Stimulated activated CD4-positive, alpha-beta T cell treated with anti-CD3 and anti-CD28 coated beads, Interleukin-15, amount 100 ng/mL, for 1 hour (primary cell): Measurements from ENCODE around the gene ERC1.
"Not testable (repeated sequence)": the region's sequence is repeated elsewhere in the genome, so short reads cannot be mapped to it uniquely, and the experiment has no call there.

Experiments used
- DNase-seq, 2 donors: peaks; one replicate each; pipeline ENCODE4 v3.0.0-alpha.2; 2020; ENCODE audit warnings: low read depth in 1 of 2, low spot score in 1 of 2

Gene ERC1

DNA sequence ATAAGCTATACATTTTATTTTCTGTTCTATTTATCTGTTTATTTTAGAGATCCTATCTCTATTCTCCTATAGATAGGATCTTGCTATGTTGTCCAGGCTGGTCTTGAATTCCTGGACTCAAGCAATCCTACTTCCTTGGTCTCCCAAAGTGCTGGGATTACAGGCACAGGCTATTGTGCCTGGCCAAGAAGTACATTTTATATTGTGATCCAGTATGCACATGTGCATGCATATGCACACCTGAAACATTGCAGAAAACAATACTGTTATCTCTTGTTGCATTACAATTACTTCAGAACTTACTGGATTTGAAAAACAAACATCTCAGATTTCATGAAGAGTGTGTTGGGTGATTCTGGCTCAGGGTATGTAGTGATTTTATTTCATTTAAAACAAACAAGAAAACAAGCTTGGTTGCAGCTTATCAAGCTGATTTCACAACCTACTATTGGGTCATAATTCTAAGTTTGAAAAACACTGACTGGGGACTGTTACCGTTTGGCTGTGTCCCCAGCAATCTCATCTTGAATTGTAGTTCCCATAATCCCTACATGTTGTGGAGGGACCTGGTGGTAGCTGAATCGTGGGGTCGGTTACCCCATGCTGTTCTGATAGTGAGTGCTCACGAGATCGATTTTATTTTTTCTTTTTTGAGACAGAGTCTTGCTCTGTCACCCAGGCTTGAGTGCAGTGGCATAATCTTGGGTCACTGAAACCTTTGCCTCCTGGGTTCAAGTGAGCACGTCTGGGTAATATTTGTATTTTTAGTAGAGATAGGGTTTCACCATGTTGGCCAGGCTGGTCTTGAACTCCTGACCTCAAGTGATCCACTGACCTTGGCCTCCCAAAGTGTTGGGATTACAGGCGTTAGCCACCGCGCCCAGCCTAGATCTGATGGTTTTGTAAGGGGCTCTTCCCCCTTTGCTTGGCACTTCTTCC is 31.3 kb downstream of the ERC1 start:
- no peak for DNase-seq

DNA sequence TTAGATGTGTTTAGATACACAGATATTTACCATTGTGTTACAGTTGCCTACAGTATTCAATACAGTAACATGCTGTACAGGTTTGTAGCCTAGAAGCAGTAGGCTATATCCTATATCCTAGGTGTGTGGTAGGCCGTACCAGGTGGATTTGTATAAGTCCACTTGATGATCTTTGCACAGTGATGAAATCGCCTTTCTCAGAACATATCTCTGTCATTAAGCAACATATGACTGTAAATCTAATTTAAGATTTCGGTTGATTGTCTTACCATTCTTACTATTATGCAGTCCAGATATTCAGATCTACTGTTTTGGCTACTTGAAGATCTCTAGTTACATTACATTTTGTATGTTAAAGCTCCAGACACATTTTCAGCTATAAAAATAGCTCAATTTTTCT is 39.8 kb downstream of the ERC1 start:
- no peak for DNase-seq

GRCh38 chr12:1034243-1034642 is 43.2 kb downstream of the ERC1 start:
- no peak for DNase-seq

GRCh38 chr12:1034751-1035457 is 43.9 kb downstream of the ERC1 start:
- no peak for DNase-seq

GRCh38 chr12:1041478-1041877 is 50.5 kb downstream of the ERC1 start:
- no peak for DNase-seq

DNA sequence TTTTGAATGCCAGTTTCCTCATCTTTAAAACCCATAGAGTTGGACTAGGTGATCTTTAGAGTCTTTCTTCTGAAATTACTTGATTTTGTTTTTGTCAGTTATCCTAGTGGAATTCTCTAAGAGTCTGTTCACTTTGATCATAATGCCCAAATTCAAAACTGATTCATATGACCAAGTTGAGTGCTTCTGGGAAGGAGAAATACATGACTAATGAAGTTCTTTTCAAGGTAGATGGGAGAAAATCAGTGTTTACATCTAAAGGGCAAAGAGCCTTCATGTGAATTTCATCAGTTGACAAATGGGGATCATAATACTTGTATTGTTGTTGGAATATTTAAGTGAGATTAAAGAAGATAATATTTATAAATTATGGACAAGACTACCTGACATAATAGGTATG is 53.2 kb downstream of the ERC1 start:
- DNase-seq, result no peak

DNA sequence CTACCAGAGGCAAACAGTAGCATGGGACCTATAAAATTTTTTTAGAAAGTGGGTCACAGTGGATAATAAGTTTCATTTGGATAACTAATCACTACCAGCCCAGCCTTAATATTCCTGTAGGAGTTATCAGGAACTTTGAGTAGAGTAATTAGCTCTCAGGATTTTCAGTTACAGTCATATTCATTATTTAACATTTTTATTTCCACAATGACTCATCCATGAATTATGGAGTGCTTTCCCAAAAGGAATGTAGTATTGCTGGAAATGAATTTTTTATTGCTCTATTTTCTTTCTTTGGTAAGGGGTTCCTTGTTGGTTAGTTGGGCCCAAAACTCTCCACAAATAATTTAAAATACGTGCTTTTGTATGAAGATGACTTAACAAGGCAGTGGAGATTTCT is 53.7 kb downstream of the ERC1 start:
- no peak for DNase-seq

- DNase-seq, result no peak
Observed at GRCh38 chr12:1046727-1047126, 55.7 kb downstream of the ERC1 start.

GRCh38 chr12:1047898-1048660 is 57.1 kb downstream of the ERC1 start:
- no peak for DNase-seq

- no peak for DNase-seq
Observed at GRCh38 chr12:1050059-1050707, 59.2 kb downstream of the ERC1 start.

DNA sequence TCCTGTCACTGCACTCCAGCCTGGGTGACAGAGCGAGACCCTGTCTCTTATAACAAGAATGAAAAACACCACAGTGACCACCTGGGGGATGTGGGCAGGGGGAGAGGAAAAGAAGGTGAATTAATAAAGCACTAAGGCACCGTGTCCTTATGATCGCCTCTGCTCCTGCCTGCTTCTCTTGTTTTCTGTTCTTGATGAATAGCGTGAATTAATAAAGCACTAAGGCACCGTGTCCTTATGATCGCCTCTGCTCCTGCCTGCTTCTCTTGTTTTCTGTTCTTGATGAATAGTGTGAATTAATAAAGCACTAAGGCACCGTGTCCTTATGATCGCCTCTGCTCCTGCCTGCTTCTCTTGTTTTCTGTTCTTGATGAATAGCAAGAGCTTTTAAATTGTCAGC is 60.6 kb downstream of the ERC1 start:
- DNase-seq, result not testable (repeated sequence)

DNA sequence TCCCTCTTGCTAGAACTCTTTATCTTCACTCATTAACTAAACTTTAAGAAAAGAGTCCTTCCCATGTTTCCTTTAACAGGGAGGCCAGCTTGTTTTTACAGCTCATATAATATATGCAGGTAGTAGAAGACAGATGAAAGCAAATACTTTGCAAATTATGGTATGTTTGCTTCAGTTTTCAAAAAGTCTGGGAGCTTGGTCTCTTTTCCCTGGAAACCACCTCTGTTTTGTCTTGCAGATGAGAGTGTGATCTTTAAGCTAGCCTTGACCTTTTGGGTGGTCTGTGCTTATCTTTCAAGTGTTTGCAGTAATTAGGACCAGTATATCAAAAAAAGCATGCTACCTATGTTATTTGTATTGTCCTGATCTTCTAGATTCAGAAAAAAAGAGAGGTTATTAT is 62.7 kb downstream of the ERC1 start:
- no peak for DNase-seq

DNA sequence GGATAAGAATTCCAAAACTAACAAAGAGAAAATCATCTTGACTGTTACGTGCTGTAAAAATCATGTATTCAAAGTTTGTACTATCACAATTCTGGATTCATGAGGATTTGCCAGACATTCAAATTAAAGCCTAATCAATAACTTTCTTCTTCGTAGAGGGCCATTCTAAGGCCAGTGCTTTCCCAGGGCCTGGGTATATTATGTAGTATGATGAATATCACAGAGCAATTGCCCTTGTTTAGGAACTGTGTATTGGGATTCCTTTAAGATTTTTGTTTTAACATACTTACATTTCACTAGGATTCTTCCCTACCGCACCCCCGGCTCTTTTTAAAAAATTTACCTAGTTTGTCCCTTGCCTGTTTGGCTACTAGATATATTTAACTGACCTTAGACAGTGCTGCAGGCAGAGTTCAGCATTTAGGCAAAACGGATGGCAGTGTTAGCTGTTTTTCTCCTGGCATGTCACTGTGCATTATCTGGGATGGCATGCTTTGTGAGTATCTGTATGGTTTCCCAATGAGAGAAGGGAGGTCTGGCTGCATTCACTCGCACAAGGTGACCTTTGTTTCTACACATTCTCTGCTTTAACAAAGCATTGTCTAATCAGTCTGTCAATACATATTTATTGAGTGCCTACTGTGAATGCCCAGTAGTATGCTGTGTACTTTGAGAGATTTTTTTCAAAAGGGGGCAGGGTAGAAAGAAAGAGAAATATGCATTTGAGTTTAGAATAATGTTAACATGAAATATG is 63.3 kb downstream of the ERC1 start:
- no peak for DNase-seq

DNA sequence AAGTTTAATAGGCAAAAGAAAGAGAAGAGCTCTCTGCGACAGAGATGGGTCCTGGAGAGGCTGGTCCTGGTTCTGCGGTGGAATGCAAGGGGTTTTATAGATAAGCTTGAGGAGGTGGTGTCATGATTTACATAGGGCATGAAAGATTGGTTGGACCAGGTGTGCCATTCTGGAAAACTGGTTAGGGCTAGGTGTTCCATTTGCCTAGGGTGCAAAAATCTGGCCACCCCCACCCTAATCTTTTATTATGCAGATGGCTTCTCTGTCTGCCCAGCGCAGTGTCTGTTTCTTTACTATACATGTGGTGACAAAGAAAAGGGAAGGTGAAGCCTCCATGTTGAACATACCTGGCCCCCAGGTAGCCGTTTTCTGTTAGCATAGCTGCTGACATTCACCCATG is 65.4 kb downstream of the ERC1 start:
- DNase-seq, result no peak

GRCh38 chr12:1058423-1058822 is 67.4 kb downstream of the ERC1 start:
- no peak for DNase-seq

- no peak for DNase-seq
Observed at GRCh38 chr12:1059162-1059561, 68.1 kb downstream of the ERC1 start.

DNA sequence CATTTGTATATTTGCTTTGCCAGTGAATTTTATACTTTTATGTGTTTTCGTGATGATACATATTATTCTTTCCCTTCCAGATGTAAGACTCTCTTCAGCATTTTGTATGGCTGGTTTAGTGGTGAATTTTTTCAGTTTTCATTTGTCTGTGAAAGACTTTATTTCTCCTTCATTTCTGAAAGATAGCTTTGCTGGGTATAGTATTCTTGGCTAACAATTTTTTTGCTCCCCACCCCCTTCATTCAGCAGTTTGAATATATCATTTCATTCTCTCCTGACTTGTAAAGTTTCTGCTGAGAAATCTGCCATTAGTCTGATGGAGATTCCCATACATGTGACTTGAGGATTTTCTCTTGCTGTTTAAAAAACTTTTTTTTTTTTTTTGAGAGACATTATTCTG is 72.8 kb downstream of the ERC1 start:
- DNase-seq, result no peak

DNA sequence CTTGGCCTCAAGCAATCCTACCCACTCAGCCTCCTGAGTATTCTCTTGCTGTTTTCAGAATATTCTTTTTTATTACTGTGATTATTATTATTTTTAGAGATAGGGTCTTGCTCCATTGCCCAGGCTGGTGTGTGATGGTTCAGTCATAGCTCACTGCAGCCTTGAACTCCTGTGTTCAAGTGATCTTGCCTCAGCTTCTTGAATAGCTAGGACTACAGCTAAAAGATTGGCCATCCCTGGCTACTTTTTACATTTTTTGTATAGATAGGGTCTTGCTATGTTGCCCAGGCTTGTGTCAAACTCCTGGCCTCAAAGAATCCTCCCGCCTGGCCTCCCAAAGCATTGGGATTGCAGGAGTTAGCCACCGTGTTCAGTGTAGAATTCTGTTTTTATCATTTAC is 73.3 kb downstream of the ERC1 start:
- no peak for DNase-seq

DNA sequence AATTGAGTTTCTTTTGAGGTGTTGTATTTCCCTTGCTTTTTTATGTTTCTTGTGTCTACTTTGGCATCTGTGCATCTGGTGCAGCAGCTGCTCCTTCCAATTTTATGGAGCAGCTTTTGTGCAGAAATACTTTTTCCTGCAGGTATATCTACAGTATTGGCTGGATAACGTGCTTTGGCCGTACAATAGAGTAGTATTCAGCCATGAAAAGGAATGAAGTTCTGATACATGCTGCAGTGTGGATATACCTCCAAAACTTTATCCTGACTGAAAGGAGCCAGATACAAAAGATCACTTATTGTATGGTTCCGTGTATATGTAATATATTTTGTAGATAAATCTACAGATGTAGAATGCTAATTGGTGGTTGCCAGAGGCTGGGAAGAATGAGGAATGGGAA is 74.6 kb downstream of the ERC1 start:
- DNase-seq, result no peak

GRCh38 chr12:1069846-1070245 is 78.8 kb downstream of the ERC1 start:
- DNase-seq, result no peak

- no peak for DNase-seq
Observed at GRCh38 chr12:1071182-1071581, 80.2 kb downstream of the ERC1 start.
